Glutamatergic neuron (in vitro differentiated cells): ENCODE results near the gene PCK1. TPM values are rescaled to one million over a fixed set of nuclear protein-coding genes. Genes with fewer than 3 reads are reported as not detected.

Experiments used
- DNase-seq: peaks from one replicate; pipeline ENCODE4 v3.0.0; 2022
- H3K27ac Mint-ChIP-seq: one replicate; pipeline ENCODE4 v1.8.0; 2020; ENCODE audit warnings: mild to moderate bottlenecking, mixed read lengths, inconsistent platforms; ENCODE audit not compliant: unreplicated experiment
- H3K27me3 Mint-ChIP-seq: one replicate; pipeline ENCODE4 v1.8.0; 2020; ENCODE audit warnings: mild to moderate bottlenecking, moderate library complexity, mixed read lengths, inconsistent platforms; ENCODE audit not compliant: unreplicated experiment
- H3K36me3 Mint-ChIP-seq: one replicate; pipeline ENCODE4 v1.8.0; 2020; ENCODE audit warnings: mild to moderate bottlenecking, mixed read lengths, inconsistent platforms; ENCODE audit not compliant: unreplicated experiment
- H3K4me1 Mint-ChIP-seq: one replicate; pipeline ENCODE4 v1.8.0; 2020; ENCODE audit warnings: mild to moderate bottlenecking, low read depth, mixed read lengths, inconsistent platforms; ENCODE audit not compliant: unreplicated experiment
- H3K4me3 Mint-ChIP-seq: one replicate; pipeline ENCODE4 v1.8.0; 2020; ENCODE audit warnings: mild to moderate bottlenecking, mixed read lengths, inconsistent platforms; ENCODE audit not compliant: unreplicated experiment
- H3K9me3 Mint-ChIP-seq: one replicate; pipeline ENCODE4 v1.8.0; 2020; ENCODE audit warnings: mild to moderate bottlenecking, moderate library complexity, mixed read lengths, inconsistent platforms; ENCODE audit not compliant: unreplicated experiment
- CTCF ChIP-seq: fragments of 200-600 bp; sonication (generic); IDR thresholded peaks from one replicate; pipeline ENCODE4 v1.5.0; 2021; ENCODE audit not compliant: partially characterized antibody, unreplicated experiment
- total RNA-seq: library from RNA; stranded (reverse); fragmentation: NEBNext Ultra II Directional; extraction: Animal tissue kit (Norgen Biotek cat#: 25700); gene quantifications from one replicate; pipeline ENCODE4 v1.2.1, GENCODE V29; 2021; ENCODE audit not compliant: unreplicated experiment

PCK1 gene
- total RNA-seq, 1 donor from 2014 or later, result not detected

- Mint-ChIP-seq H3K4me3 (no peak overlapping the region), H3K9me3 (peaks cover 2% of the 10 kb centered on the region), H3K27me3 (peaks cover 6% of the 10 kb centered on the region), H3K4me1 (no peaks in the 10 kb centered on the region), H3K27ac (no peak overlapping the region), H3K36me3 (peaks cover 7% of the 10 kb centered on the region)
- DNase-seq, result no peak
- TF ChIP-seq CTCF, result no peak
Measured at GRCh38 chr20:57529160-57529585, 31.7 kb upstream of the PCK1 start.

DNA sequence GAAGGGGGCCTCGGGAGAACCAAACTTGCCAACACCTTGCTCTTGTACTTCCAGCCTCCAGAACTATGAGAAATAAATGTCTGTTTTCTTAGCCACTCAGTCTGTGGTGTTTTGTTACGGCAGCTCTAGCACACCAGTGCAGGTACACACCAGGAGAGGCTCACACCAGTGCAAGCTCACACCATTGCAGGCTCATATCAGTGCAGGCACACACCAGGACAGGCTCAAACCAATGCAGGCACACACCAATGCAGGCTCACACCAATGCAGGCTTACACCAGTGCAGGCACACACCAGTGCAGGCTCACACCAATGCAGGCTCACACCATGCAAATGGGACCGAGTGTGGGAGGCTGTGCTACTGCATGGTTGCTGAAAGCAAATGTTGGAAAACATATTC lies 31.1 kb upstream of the PCK1 start:
- H3K27ac Mint-ChIP-seq, result no peak overlapping the region
- H3K36me3 Mint-ChIP-seq, result peaks cover 7% of the 10 kb centered on the region
- H3K4me1 Mint-ChIP-seq, result no peaks in the 10 kb centered on the region
- no peak for DNase-seq
- peaks cover 2% of the 10 kb centered on the region for H3K9me3 Mint-ChIP-seq
- no peak for TF ChIP-seq CTCF
- H3K27me3 Mint-ChIP-seq, result peaks cover 6% of the 10 kb centered on the region
- no peak overlapping the region for H3K4me3 Mint-ChIP-seq

GRCh38 chr20:57530327-57530981 lies 30.5 kb upstream of the PCK1 start:
- peaks cover 7% of the 10 kb centered on the region for H3K27me3 Mint-ChIP-seq
- H3K27ac Mint-ChIP-seq, result no peak overlapping the region

GRCh38 chr20:57532104-57532503 lies 28.8 kb upstream of the PCK1 start:
- peaks cover 4% of the 10 kb centered on the region for H3K9me3 Mint-ChIP-seq
- no peaks in the 10 kb centered on the region for H3K4me1 Mint-ChIP-seq
- no peak overlapping the region for H3K27ac Mint-ChIP-seq
- peaks cover 7% of the 10 kb centered on the region for H3K36me3 Mint-ChIP-seq
- DNase-seq, result no peak
- TF ChIP-seq CTCF, result no peak
- no peak overlapping the region for H3K4me3 Mint-ChIP-seq
- H3K27me3 Mint-ChIP-seq, result peaks cover 7% of the 10 kb centered on the region

More at GRCh38 chr20:57530327-57530981, 30.5 kb upstream of the PCK1 start:
- peaks cover 2% of the 10 kb centered on the region for H3K9me3 Mint-ChIP-seq
- TF ChIP-seq CTCF, result no peak
- peaks cover 7% of the 10 kb centered on the region for H3K36me3 Mint-ChIP-seq
- H3K4me1 Mint-ChIP-seq, result no peaks in the 10 kb centered on the region
- H3K4me3 Mint-ChIP-seq, result no peak overlapping the region
- DNase-seq, result no peak

DNA sequence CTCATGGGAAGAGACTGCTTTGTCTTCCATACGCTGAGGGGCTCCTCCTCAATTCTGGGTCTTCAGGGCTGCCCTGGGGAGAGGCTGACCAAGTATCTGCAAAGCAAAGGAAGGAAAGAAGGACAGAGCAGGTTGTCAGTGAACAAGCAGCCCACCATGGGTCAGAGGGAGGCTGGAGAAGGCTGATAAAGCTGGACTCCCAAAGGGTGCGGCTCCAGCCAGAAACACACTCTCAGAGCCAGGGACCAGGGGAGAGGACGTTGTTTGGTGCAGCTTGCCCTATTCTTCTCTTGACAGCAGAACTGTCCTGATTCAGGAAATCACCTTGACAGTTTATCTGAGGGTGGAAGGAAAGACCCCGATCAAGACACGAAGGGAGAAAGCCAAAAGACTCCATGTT lies 25.6 kb upstream of the PCK1 start:
- no peak overlapping the region for H3K27ac Mint-ChIP-seq
- peaks cover 5% of the 10 kb centered on the region for H3K9me3 Mint-ChIP-seq
- H3K4me3 Mint-ChIP-seq, result no peak overlapping the region
- H3K27me3 Mint-ChIP-seq, result peaks cover 10% of the 10 kb centered on the region
- no peaks in the 10 kb centered on the region for H3K4me1 Mint-ChIP-seq
- DNase-seq, result no peak
- peaks cover 11% of the 10 kb centered on the region for H3K36me3 Mint-ChIP-seq
- no peak for TF ChIP-seq CTCF
